DND-41 (cell line): Measurements from ENCODE around the gene MGAM2.

Experiments used
- ATAC-seq: fragments of 200-7000 bp; cut with Tn5 transposase; 3 replicates; pipeline ENCODE4 v1.9.1; 2021; ENCODE audit warnings: low read depth; ENCODE audit not compliant: insufficient read depth
- DNase-seq: peaks from one replicate; pipeline ENCODE4 v3.0.0-alpha.2; 2020
- H2AFZ ChIP-seq: 2 replicates; pipeline ENCODE4 v1.6.0; 2012; ENCODE audit warnings: low read depth, low read length
- H3K27ac ChIP-seq: 2 replicates; pipeline ENCODE4 v1.5.1; 2012; ENCODE audit warnings: low read length, inconsistent platforms
- H3K27me3 ChIP-seq: fragments of 200-600 bp; sonication (generic); 2 replicates; pipeline ENCODE4 v1.6.0; 2012; ENCODE audit warnings: low read length, mild to moderate bottlenecking, inconsistent platforms; ENCODE audit not compliant: insufficient read depth, poor library complexity
- H3K36me3 ChIP-seq: 2 replicates; pipeline ENCODE4 v1.5.1; 2012; ENCODE audit warnings: low read length, inconsistent platforms; ENCODE audit not compliant: insufficient read depth
- H3K4me1 ChIP-seq: 2 replicates; pipeline ENCODE4 v1.5.1; 2012; ENCODE audit warnings: mild to moderate bottlenecking, low read length; ENCODE audit not compliant: insufficient read depth
- H3K4me2 ChIP-seq: 2 replicates; pipeline ENCODE4 v1.6.0; 2012; ENCODE audit warnings: mild to moderate bottlenecking, moderate library complexity, low read length, inconsistent platforms; ENCODE audit not compliant: insufficient read depth
- H3K4me3 ChIP-seq, 2 experiments: fragments of 200-600 bp in 1 of 2; shearing (Covaris generic) in 1 of 2; 2 replicates each; pipeline ENCODE4 v1.5.1; 2012 to 2016; ENCODE audit warnings: inconsistent platforms in 2 of 2, low read length in 2 of 2, mild to moderate bottlenecking in 2 of 2, low read depth in 1 of 2, moderate library complexity in 1 of 2
- H3K79me2 ChIP-seq: 2 replicates; pipeline ENCODE4 v1.6.0; 2012; ENCODE audit warnings: low read length, inconsistent platforms; ENCODE audit not compliant: insufficient read depth
- H3K9ac ChIP-seq: 2 replicates; pipeline ENCODE4 v1.6.0; 2012; ENCODE audit warnings: low read depth, mild to moderate bottlenecking, inconsistent platforms, low read length, moderate library complexity
- H3K9me3 ChIP-seq: 2 replicates; pipeline ENCODE4 v1.5.1; 2012; ENCODE audit warnings: low read length, moderate library complexity, mild to moderate bottlenecking, inconsistent platforms; ENCODE audit not compliant: insufficient read depth, severe bottlenecking
- H4K20me1 ChIP-seq: 2 replicates; pipeline ENCODE4 v1.6.0; 2012; ENCODE audit warnings: low read length; ENCODE audit not compliant: insufficient read depth
- EZH2 ChIP-seq: IDR thresholded peaks from 3 replicates; pipeline ENCODE4 v1.6.1; 2012; ENCODE audit warnings: borderline replicate concordance, low read depth, mild to moderate bottlenecking, moderate library complexity, low read length, inconsistent platforms; ENCODE audit not compliant: severe bottlenecking
- TF ChIP-seq, protein P1 (sequence below): IDR thresholded peaks from 2 replicates; pipeline ENCODE4 v1.5.1; 2012; ENCODE audit warnings: borderline replicate concordance, low read length, moderate library complexity, mild to moderate bottlenecking; ENCODE audit not compliant: poor library complexity, severe bottlenecking; ENCODE audit errors: extremely low read depth

The MGAM2 gene

DNA sequence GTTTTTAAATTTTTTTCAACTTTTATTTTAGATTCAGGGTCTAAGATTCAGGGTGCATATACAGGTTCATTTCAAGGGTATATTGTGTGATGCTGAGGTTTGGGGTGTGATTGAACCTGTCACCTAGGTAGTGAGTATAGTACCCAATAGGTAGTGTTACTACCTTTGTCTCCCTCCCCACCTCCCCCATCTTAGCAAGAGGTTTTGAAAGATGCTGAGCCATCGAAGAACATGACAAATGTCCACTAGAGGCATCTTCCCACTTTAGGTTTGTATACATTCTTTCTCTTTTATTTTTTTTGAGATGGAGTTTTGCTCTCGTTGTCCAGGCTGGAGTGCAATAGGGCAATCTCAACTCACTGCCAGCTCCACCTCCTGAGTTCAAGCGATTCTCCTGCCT, 880 bp upstream of the MGAM2 start:
- DNase-seq (no peak), ATAC-seq (no peak)
- H3K79me2 ChIP-seq: no peaks in the 10 kb centered on the region
- no peak overlapping the region for H3K4me2 ChIP-seq
- H3K9me3 ChIP-seq: no peaks in the 10 kb centered on the region
- no peak overlapping the region for H3K4me3 ChIP-seq
- H3K4me1 ChIP-seq: no peaks in the 10 kb centered on the region
- H3K36me3 ChIP-seq: no peaks in the 10 kb centered on the region
- no peak overlapping the region for H2AFZ ChIP-seq
- H3K27me3 ChIP-seq: peaks cover 7% of the 10 kb centered on the region
- H3K27ac ChIP-seq: no peak overlapping the region
- no peaks in the 10 kb centered on the region for H4K20me1 ChIP-seq
- TF ChIP-seq EZH2: no peak
- TF ChIP-seq, protein P1, sequence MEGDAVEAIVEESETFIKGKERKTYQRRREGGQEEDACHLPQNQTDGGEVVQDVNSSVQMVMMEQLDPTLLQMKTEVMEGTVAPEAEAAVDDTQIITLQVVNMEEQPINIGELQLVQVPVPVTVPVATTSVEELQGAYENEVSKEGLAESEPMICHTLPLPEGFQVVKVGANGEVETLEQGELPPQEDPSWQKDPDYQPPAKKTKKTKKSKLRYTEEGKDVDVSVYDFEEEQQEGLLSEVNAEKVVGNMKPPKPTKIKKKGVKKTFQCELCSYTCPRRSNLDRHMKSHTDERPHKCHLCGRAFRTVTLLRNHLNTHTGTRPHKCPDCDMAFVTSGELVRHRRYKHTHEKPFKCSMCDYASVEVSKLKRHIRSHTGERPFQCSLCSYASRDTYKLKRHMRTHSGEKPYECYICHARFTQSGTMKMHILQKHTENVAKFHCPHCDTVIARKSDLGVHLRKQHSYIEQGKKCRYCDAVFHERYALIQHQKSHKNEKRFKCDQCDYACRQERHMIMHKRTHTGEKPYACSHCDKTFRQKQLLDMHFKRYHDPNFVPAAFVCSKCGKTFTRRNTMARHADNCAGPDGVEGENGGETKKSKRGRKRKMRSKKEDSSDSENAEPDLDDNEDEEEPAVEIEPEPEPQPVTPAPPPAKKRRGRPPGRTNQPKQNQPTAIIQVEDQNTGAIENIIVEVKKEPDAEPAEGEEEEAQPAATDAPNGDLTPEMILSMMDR: peak; percentile 6
- H3K9ac ChIP-seq: no peak overlapping the region

DNA sequence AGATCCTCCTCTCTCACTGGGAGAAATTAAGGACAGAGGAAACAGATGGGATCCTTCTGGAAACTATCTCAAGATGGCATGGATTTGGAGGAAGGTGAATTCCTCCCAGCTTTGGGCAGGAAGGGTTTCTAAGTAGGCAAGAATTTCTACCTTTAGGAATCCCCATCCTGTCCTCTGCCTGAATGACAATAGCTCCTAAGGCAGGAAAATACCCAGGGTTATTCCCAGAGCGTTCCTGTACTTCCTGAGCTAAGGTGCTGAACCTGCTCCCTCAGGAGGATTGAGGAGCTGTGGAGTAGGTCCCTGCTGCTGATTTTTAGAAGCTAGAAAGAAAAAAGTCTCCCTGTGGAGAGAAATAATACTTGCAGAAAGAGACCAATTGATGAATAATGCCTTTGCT, 568 bp downstream of the MGAM2 start:
- Histone ChIP-seq H2AFZ (no peak overlapping the region), H3K27me3 (peaks cover 7% of the 10 kb centered on the region), H3K36me3 (no peaks in the 10 kb centered on the region), H3K27ac (no peak overlapping the region), H3K4me1 (no peaks in the 10 kb centered on the region), H3K9ac (no peak overlapping the region), H3K9me3 (no peaks in the 10 kb centered on the region), H3K4me2 (no peak overlapping the region), H4K20me1 (no peaks in the 10 kb centered on the region), H3K4me3 (no peak overlapping the region), H3K79me2 (no peaks in the 10 kb centered on the region)
- TF ChIP-seq, protein P1: no peak
- no peak for TF ChIP-seq EZH2
- no peak for DNase-seq
- ATAC-seq: no peak

DNA sequence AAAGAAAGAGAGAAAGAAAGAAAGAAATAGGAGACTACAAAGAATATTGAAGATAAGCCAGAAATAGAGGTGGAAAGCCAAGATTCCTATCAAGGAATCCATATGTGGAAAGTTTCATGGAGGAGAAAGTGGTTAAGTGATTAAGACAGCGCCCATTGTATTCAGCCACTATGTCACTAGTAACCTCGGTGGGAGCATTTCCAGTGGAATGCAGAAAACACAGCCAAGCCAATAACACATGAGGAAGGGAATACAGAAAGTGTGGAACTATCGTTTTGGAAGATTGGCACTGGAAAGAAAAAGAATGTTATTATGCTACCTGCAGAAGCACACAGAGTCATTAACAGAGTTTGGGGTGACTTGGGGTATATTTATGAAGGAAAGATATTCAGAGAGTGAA, 2.7 kb downstream of the MGAM2 start:
- Histone ChIP-seq H3K27me3 (peaks cover 10% of the 10 kb centered on the region), H2AFZ (no peak overlapping the region), H4K20me1 (no peaks in the 10 kb centered on the region), H3K4me3 (no peak overlapping the region), H3K9ac (no peak overlapping the region), H3K4me1 (no peaks in the 10 kb centered on the region), H3K79me2 (no peaks in the 10 kb centered on the region), H3K27ac (no peak overlapping the region), H3K36me3 (no peaks in the 10 kb centered on the region), H3K9me3 (no peaks in the 10 kb centered on the region), H3K4me2 (no peak overlapping the region)
- ATAC-seq: no peak
- TF ChIP-seq, protein P1: no peak
- TF ChIP-seq EZH2: no peak
- no peak for DNase-seq

DNA sequence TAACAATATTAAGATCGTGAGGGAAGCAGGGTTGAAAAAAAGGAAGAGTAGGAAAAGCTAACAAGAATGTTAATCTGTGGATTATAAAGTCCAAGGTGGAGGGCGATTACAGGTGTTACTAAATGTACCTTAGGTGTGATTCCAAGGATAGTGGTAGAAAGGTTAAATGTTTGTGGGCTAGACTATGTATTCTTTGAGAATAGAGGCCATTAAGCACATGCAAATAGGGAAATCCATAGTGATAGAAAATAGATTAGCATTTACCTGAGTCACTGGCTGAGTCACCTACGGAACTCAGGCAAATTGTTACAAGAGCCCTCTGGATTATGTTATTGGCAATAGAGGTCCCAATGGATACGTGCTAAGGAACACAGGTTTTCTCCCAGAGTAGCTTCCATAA, 9.0 kb downstream of the MGAM2 start:
- Histone ChIP-seq H3K27me3 (peaks cover 3% of the 10 kb centered on the region), H3K4me2 (no peak overlapping the region), H3K27ac (no peak overlapping the region), H3K9me3 (no peaks in the 10 kb centered on the region), H3K4me3 (no peak overlapping the region), H3K4me1 (no peaks in the 10 kb centered on the region), H2AFZ (no peak overlapping the region), H3K79me2 (no peaks in the 10 kb centered on the region), H4K20me1 (no peaks in the 10 kb centered on the region), H3K36me3 (no peaks in the 10 kb centered on the region), H3K9ac (no peak overlapping the region)
- TF ChIP-seq EZH2: no peak
- TF ChIP-seq, protein P1: no peak
- DNase-seq (no peak), ATAC-seq (no peak)
